Activated CD4-positive, alpha-beta T cell treated with anti-CD3 and anti-CD28 coated beads for 36 hours (primary cell): ENCODE measurements around the gene DAZL. TPM values are rescaled to one million over a fixed set of nuclear protein-coding genes. Genes with fewer than 3 reads are reported as not detected.

Experiments used
- ATAC-seq: fragments of 200-7000 bp; cut with Tn5 transposase; one replicate; pipeline ENCODE4 v1.10.0; 2021; ENCODE audit warnings: mild to moderate bottlenecking, moderate library complexity
- CTCF ChIA-PET: fragments of 350-600 bp; sonication (Branson Sonifier 250); formaldehyde crosslinking; loops from one replicate; lab custom pipeline; 2021; ENCODE audit warnings: antibody characterized with exemption; lab: Charles Lee
- POLR2A ChIA-PET: fragments of 350-600 bp; sonication (Branson Sonifier 250); formaldehyde crosslinking; loops from one replicate; lab custom pipeline; 2021; ENCODE audit warnings: antibody characterized with exemption, inconsistent platforms; lab: Charles Lee
- DNase-seq: peaks from one replicate; pipeline ENCODE4 v3.0.0-alpha.2; 2020
- H3K27ac Mint-ChIP-seq: one replicate; pipeline ENCODE4 v1.8.0; 2021; ENCODE audit warnings: mixed read lengths
- H3K27me3 Mint-ChIP-seq: one replicate; pipeline ENCODE4 v1.8.0; 2021; ENCODE audit warnings: mixed read lengths
- H3K36me3 Mint-ChIP-seq: one replicate; pipeline ENCODE4 v1.8.0; 2021; ENCODE audit warnings: low read depth, mixed read lengths
- H3K4me1 Mint-ChIP-seq: one replicate; pipeline ENCODE4 v1.8.0; 2021; ENCODE audit warnings: mixed read lengths
- H3K4me3 Mint-ChIP-seq: one replicate; pipeline ENCODE4 v1.8.0; 2021; ENCODE audit warnings: mild to moderate bottlenecking, moderate library complexity, mixed read lengths
- H3K9me3 Mint-ChIP-seq: one replicate; pipeline ENCODE4 v1.8.0; 2021; ENCODE audit warnings: low read depth, mixed read lengths
- intact Hi-C, 2 experiments: fragments of 100-400 bp; cut with DNase I in 1 of 2; cut with micrococcal nuclease in 1 of 2; formaldehyde crosslinking; loops; one replicate each; pipeline versions ENCODE4 v1.14.2 to v1.15.1; 2022 to 2024; cut with DNase I, micrococcal nuclease
- total RNA-seq, 2 experiments: library from RNA; stranded (reverse); gene quantifications; one replicate each; pipeline ENCODE4 v1.2.3, GENCODE V29; 2021

The DAZL gene
- total RNA-seq, 2 experiments from 2014 or later = not detected

GRCh38 chr3:16609927-16610580 lies 4.8 kb upstream of the DAZL start:
- no peaks in the 10 kb centered on the region for H3K36me3 Mint-ChIP-seq
- H3K4me1 Mint-ChIP-seq = peaks cover 4% of the 10 kb centered on the region
- ATAC-seq = no peak
- ChIA-PET POLR2A (no interaction called here), CTCF (interaction anchor here (0.8 to 1.5 kb wide), 3 partner anchors 8 to 20 kb away, joined by 3 to 4 read pairs (median 4); no protein-coding TSS in a partner anchor)
- no peak overlapping the region for H3K27ac Mint-ChIP-seq
- intact Hi-C loops = no loop called here
- H3K27me3 Mint-ChIP-seq = no peaks in the 10 kb centered on the region
- no peak for DNase-seq
- H3K4me3 Mint-ChIP-seq = no peak overlapping the region
- no peaks in the 10 kb centered on the region for H3K9me3 Mint-ChIP-seq

DNA sequence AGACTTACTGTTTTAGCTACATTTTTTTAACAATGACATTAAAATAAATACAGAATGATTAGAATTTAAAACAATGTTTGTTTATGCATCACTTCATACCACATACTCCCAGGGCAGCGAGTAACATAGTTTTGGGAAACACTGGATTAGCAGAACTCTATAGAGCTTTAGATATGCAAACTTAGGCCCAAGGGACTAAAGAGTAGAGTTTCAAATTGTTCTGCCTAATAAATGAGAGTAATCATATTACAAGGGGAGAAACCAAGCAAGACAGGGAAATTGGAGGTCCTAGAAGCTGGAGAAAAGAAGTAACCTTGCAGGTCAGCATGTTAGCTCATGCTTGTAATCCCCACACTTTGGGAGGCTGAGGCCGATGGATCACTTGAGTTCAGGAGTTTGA lies 3.6 kb upstream of the DAZL start:
- no peaks in the 10 kb centered on the region for H3K27me3 Mint-ChIP-seq
- no peak for DNase-seq
- H3K9me3 Mint-ChIP-seq = no peaks in the 10 kb centered on the region
- ChIA-PET CTCF (interaction anchor here (0.6 to 1.3 kb wide), 2 partner anchors 40 to 42 kb away, joined by 3 read pairs; no protein-coding TSS in a partner anchor), POLR2A (no interaction called here)
- intact Hi-C loops = no loop called here
- H3K4me1 Mint-ChIP-seq = peaks cover 4% of the 10 kb centered on the region
- H3K27ac Mint-ChIP-seq = no peak overlapping the region
- no peak for ATAC-seq
- no peak overlapping the region for H3K4me3 Mint-ChIP-seq
- no peaks in the 10 kb centered on the region for H3K36me3 Mint-ChIP-seq

DNA sequence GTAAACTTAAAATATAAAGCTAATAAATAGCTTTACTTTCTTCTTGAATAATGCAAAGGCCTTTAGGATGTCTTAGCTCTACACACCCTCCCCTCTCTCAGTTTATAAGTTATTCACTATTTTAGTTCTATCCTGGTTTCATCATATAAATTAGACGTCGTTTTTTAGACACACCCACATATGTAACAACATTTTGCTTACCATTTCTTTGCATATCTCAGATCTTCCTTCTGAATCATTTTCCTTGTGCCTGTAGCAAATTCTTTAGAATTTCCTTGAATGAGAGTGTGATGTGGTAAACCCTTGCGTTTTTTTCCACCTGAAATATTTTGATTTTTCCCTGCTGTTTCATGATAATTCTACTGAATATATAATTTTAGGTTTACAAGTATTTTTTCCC lies 2.5 kb upstream of the DAZL start:
- H3K9me3 Mint-ChIP-seq = no peaks in the 10 kb centered on the region
- no peaks in the 10 kb centered on the region for H3K36me3 Mint-ChIP-seq

DNA sequence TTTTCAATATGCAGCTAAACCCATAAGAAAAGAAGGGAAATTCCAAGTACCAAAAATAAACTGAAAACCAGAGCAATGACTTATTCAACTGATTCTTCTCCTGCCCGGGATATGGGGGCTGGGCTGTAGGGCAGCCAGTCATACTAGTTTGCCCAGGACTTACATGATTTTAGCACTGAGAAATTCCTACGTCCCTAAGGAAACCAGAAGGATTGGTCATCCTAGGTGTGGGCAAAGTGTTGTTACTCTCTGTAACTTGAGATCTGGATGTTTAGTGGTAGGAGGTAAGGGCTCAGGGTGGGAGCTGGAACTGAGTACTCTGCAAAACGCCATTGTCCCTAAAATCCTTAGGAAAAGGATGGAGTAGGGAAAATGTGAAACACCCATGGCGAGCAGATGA lies 1.2 kb upstream of the DAZL start:
- DNase-seq (no peak), ATAC-seq (no peak)
- H3K4me1 Mint-ChIP-seq = peaks cover 4% of the 10 kb centered on the region
- CTCF ChIA-PET = interaction anchor here (0.6 kb wide), 1 partner anchor 12 kb away, joined by 3 read pairs; no protein-coding TSS in a partner anchor
- H3K9me3 Mint-ChIP-seq = no peaks in the 10 kb centered on the region
- H3K4me3 Mint-ChIP-seq = no peak overlapping the region
- peaks cover 3% of the 10 kb centered on the region for H3K27me3 Mint-ChIP-seq
- H3K36me3 Mint-ChIP-seq = no peaks in the 10 kb centered on the region
- H3K27ac Mint-ChIP-seq = no peak overlapping the region
- intact Hi-C loops = no loop called here
- POLR2A ChIA-PET = no interaction called here

More for the DNA sequence above, 2.5 kb upstream of the DAZL start:
- DNase-seq = no peak
- H3K27ac Mint-ChIP-seq = no peak overlapping the region
- no peak for ATAC-seq
- CTCF ChIA-PET = interaction anchor here (0.6 to 1.3 kb wide), 2 partner anchors 39 to 281 kb away, joined by 3 read pairs; no protein-coding TSS in a partner anchor
- peaks cover 4% of the 10 kb centered on the region for H3K4me1 Mint-ChIP-seq
- intact Hi-C loops = no loop called here
- no peak overlapping the region for H3K4me3 Mint-ChIP-seq
- no peaks in the 10 kb centered on the region for H3K27me3 Mint-ChIP-seq
- POLR2A ChIA-PET = no interaction called here

- Mint-ChIP-seq H3K4me3 (no peak overlapping the region), H3K27me3 (peaks cover 5% of the 10 kb centered on the region), H3K27ac (no peak overlapping the region), H3K4me1 (peaks cover 6% of the 10 kb centered on the region), H3K36me3 (no peaks in the 10 kb centered on the region), H3K9me3 (no peaks in the 10 kb centered on the region)
- intact Hi-C loops = no loop called here
- ATAC-seq = no peak
- ChIA-PET POLR2A (no interaction called here), CTCF (interaction anchor here (0.6 to 1.0 kb wide), 2 partner anchors 12 to 106 kb away, joined by 3 read pairs; no protein-coding TSS in a partner anchor)
- no peak for DNase-seq
Observed at GRCh38 chr3:16605966-16606365, 743 bp upstream of the DAZL start.

DNA sequence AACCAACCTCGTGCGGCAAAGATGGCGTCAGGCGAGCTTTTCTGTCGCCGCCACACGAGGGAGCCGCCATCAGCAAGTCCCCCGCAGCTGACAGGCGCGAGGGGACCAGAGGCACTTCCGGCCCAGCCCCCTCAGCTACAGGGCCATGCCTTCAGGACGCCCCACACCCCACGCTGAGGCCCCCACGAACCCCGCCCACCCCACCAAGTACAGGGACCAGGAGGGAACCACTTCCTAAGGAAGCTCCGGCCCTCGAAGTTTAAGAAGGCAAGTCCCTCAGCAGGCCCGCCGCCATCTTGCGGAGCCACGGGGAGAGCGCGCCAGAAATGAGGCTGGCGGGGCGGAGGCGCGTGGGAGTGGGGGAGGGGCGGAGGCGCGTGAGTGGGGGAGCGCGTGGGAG lies 790 bp downstream of the DAZL start:
- H3K4me3 Mint-ChIP-seq = no peak overlapping the region

DNA sequence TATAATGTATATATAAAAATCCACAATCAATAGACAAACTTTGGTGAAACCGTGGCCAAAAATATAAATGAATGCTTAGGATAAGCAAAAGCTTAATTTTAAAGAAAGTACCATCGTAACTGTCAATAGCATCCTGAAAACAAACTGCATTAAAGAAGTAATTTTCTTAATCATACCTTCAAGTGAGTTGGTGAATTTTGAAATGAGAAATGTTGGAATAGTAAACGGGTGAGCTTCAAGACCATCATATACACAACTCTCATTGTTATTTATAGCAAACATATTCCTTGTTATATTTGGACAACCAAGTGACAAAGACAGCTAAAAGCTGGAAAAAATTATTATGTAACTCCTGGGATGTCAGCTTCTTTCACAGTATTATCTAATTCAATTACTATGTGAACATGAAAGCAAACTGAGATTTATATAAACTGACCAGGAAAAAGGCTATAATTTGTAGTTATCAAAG lies 3.7 kb downstream of the DAZL start:
- no peak overlapping the region for H3K27ac Mint-ChIP-seq
- intact Hi-C loops = loop anchor here (1.0 to 5.0 kb wide), 7 partner anchors 227 to 1241 kb away; partner anchors contain the start of gene PLCL2 (in 1 of the 2)
- ATAC-seq (no peak), DNase-seq (no peak)
- peaks cover 20% of the 10 kb centered on the region for H3K27me3 Mint-ChIP-seq
- ChIA-PET CTCF (interaction anchor here (0.6 to 2.4 kb wide), 34 partner anchors 8 to 1241 kb away, joined by 3 to 20 read pairs (median 3); no protein-coding TSS in a partner anchor), POLR2A (no interaction called here)
- no peaks in the 10 kb centered on the region for H3K9me3 Mint-ChIP-seq
- H3K4me3 Mint-ChIP-seq = no peak overlapping the region
- H3K36me3 Mint-ChIP-seq = no peaks in the 10 kb centered on the region
- peaks cover 15% of the 10 kb centered on the region for H3K4me1 Mint-ChIP-seq

More for the DNA sequence above, 790 bp downstream of the DAZL start:
- ChIA-PET CTCF (interaction anchor here (0.5 to 0.7 kb wide), 2 partner anchors 310 to 625 kb away, joined by 3 read pairs; no protein-coding TSS in a partner anchor), POLR2A (no interaction called here)
- Mint-ChIP-seq H3K9me3 (no peaks in the 10 kb centered on the region), H3K4me1 (peaks cover 8% of the 10 kb centered on the region), H3K27me3 (peaks cover 11% of the 10 kb centered on the region), H3K27ac (no peak overlapping the region), H3K36me3 (no peaks in the 10 kb centered on the region)
- no peak for DNase-seq
- intact Hi-C loops = loop anchor here in 1 of 2 experiments (5.0 kb wide), 2 partner anchors 428 to 1238 kb away; no protein-coding TSS in a partner anchor
- no peak for ATAC-seq

- Mint-ChIP-seq H3K4me1 (peaks cover 22% of the 10 kb centered on the region), H3K27me3 (peaks cover 20% of the 10 kb centered on the region), H3K4me3 (no peak overlapping the region), H3K27ac (no peak overlapping the region), H3K9me3 (no peaks in the 10 kb centered on the region), H3K36me3 (no peaks in the 10 kb centered on the region)
- DNase-seq (peak; percentile 90), ATAC-seq (no peak)
- POLR2A ChIA-PET = no interaction called here
- CTCF ChIA-PET = interaction anchor here (0.6 to 2.4 kb wide), 46 partner anchors 9 to 1242 kb away, joined by 3 to 20 read pairs (median 3); no protein-coding TSS in a partner anchor
- intact Hi-C loops = loop anchor here (1.0 to 5.0 kb wide), 7 partner anchors 228 to 1241 kb away; partner anchors contain the start of gene PLCL2 (in 1 of the 2)
Observed at GRCh38 chr3:16600780-16601536, 4.3 kb downstream of the DAZL start.

- intact Hi-C loops = loop anchor here (2.0 to 5.0 kb wide), 10 partner anchors 143 to 1243 kb away; partner anchors contain the start of genes OXNAD1 (in 1 of the 2) and PLCL2 (in 1 of the 2)
- H3K4me1 Mint-ChIP-seq = peaks cover 24% of the 10 kb centered on the region
- CTCF ChIA-PET = interaction anchor here (0.6 to 2.4 kb wide), 14 partner anchors 10 to 640 kb away, joined by 3 to 9 read pairs (median 3); no protein-coding TSS in a partner anchor
- POLR2A ChIA-PET = interaction anchor here (0.6 kb wide), 1 partner anchor 559 kb away, joined by 3 read pairs; no protein-coding TSS in a partner anchor
- H3K36me3 Mint-ChIP-seq = no peaks in the 10 kb centered on the region
- no peaks in the 10 kb centered on the region for H3K9me3 Mint-ChIP-seq
- no peak for ATAC-seq
- H3K27me3 Mint-ChIP-seq = peaks cover 22% of the 10 kb centered on the region
- DNase-seq = no peak
- no peak overlapping the region for H3K27ac Mint-ChIP-seq
- no peak overlapping the region for H3K4me3 Mint-ChIP-seq
Observed at GRCh38 chr3:16599694-16600093, 5.5 kb downstream of the DAZL start.

DNA sequence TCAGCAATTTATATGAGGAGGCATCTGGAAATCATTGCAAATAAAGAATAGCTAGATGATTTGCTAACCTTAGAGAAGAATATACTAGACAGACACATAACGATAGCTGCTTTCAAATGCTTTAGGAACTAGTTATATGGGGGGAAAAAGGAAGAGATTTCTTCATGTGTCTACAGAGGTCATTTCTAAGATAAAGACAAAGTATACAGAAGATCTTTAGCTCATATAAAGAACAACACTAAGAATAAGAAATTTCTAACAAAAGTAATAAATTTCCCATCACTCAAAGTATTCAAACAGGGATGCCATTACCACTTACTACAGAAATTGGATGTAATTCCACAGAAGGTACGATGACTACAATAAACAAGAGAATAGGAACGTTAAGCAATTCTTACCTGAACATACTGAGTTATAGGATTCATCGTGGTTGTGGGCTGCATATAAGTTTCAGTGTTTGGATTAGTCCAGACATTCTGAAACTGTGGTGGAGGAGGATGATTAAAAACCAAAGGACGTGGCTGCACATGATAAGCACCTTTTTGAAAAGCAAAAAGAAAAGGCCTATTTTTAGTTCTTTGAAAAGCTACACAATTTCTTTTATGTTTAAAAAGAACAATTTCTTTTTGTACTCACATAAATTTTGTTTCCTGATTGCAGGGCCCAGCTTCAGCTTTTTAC lies 8.7 kb downstream of the DAZL start:
- intact Hi-C loops = loop anchor here (1.0 to 5.0 kb wide), 11 partner anchors 146 to 556 kb away; partner anchors contain the start of gene OXNAD1 (in 1 of the 2)
- H3K27me3 Mint-ChIP-seq = peaks cover 24% of the 10 kb centered on the region
- peaks cover 24% of the 10 kb centered on the region for H3K4me1 Mint-ChIP-seq
- DNase-seq = peak; percentile 59
- peak; percentile 94 for ATAC-seq
- H3K4me3 Mint-ChIP-seq = no peak overlapping the region
- ChIA-PET POLR2A (interaction anchor here (0.5 to 0.7 kb wide), 2 partner anchors 289 to 640 kb away, joined by 4 to 7 read pairs; no protein-coding TSS in a partner anchor), CTCF (interaction anchor here (0.6 to 2.2 kb wide), 8 partner anchors 17 to 402 kb away, joined by 3 to 9 read pairs (median 3); partner anchors contain the start of genes DPH3 and OXNAD1)
- peak overlapping the region; percentile 38 for H3K27ac Mint-ChIP-seq
- no peaks in the 10 kb centered on the region for H3K9me3 Mint-ChIP-seq
- no peaks in the 10 kb centered on the region for H3K36me3 Mint-ChIP-seq
